HepG2 (cell line): ENCODE data around the gene OVOL2. TPM values are rescaled to one million over a fixed set of nuclear protein-coding genes. Genes with fewer than 3 reads are reported as not detected.

Experiments
- ASH2L ChIP-seq: fragments of 300-600, 200-600 bp; sonication (generic); IDR thresholded peaks from 2 replicates; pipeline ENCODE4 v1.7.0; 2017; ENCODE audit warnings: low read depth, mild to moderate bottlenecking, moderate library complexity, mixed read lengths, low read length; ENCODE audit not compliant: insufficient read length
- ATF7 ChIP-seq, 2 experiments: fragments of 450-650 bp in 1 of 2; sonication (generic) in 1 of 2; formaldehyde crosslinking in 1 of 2; IDR thresholded peaks; 2 replicates each; pipeline versions ENCODE4 v1.4.0 to v1.6.1; 2016 to 2020; ENCODE audit warnings: antibody characterized with exemption in 1 of 2, mild to moderate bottlenecking in 1 of 2, missing genetic modification reagents in 1 of 2
- CREB3 ChIP-seq: sonication (generic); formaldehyde crosslinking; IDR thresholded peaks from 2 replicates; pipeline ENCODE4 v1.5.0; 2020; ENCODE audit warnings: missing genetic modification reagents
- HDAC6 ChIP-seq: fragments of 200-600 bp; sonication (generic); IDR thresholded peaks from 2 replicates; pipeline ENCODE4 v1.7.0; 2017; ENCODE audit warnings: mild to moderate bottlenecking, antibody characterized with exemption, low read length, low read depth
- HOXA3 ChIP-seq: sonication (generic); formaldehyde crosslinking; IDR thresholded peaks from 2 replicates; pipeline ENCODE4 v1.5.0; 2020; ENCODE audit warnings: missing genetic modification reagents
- IRF9 ChIP-seq: sonication (generic); formaldehyde crosslinking; IDR thresholded peaks from 2 replicates; pipeline ENCODE4 v1.8.0; 2022; ENCODE audit warnings: missing genetic modification reagents, mild to moderate bottlenecking, borderline replicate concordance
- KDM4B ChIP-seq: sonication (generic); formaldehyde crosslinking; IDR thresholded peaks from 2 replicates; pipeline ENCODE4 v1.4.0; 2020; ENCODE audit warnings: missing genetic modification reagents
- NCOA5 ChIP-seq: sonication (generic); formaldehyde crosslinking; IDR thresholded peaks from 2 replicates; pipeline ENCODE4 v1.4.0; 2020; ENCODE audit warnings: missing genetic modification reagents
- PATZ1 ChIP-seq: sonication (generic); formaldehyde crosslinking; IDR thresholded peaks from 2 replicates; pipeline ENCODE4 v1.4.0; 2020; ENCODE audit warnings: missing genetic modification reagents
- RAD51 ChIP-seq: fragments of 450-650 bp; IDR thresholded peaks from 2 replicates; pipeline ENCODE4 v1.6.1; 2016; ENCODE audit warnings: borderline replicate concordance
- SALL2 ChIP-seq: sonication (generic); formaldehyde crosslinking; IDR thresholded peaks from 2 replicates; pipeline ENCODE4 v1.8.1; 2023; ENCODE audit warnings: mild to moderate bottlenecking, missing genetic modification reagents, inconsistent platforms
- SATB2 ChIP-seq: sonication (generic); formaldehyde crosslinking; IDR thresholded peaks from 2 replicates; pipeline ENCODE4 v1.5.0; 2020; ENCODE audit warnings: missing genetic modification reagents
- ZFX ChIP-seq: sonication (generic); formaldehyde crosslinking; IDR thresholded peaks from 2 replicates; pipeline ENCODE4 v1.4.0; 2020; ENCODE audit warnings: mild to moderate bottlenecking, low read depth, missing genetic modification reagents, moderate library complexity
- ZNF12 ChIP-seq: sonication (generic); formaldehyde crosslinking; IDR thresholded peaks from 2 replicates; pipeline ENCODE4 v1.5.0; 2020; ENCODE audit warnings: missing genetic modification reagents
- ZNF441 ChIP-seq: sonication (generic); formaldehyde crosslinking; IDR thresholded peaks from 2 replicates; pipeline ENCODE4 v1.7.0; 2021; ENCODE audit warnings: missing genetic modification reagents, borderline replicate concordance
- ZNF709 ChIP-seq: sonication (generic); formaldehyde crosslinking; IDR thresholded peaks from 2 replicates; pipeline ENCODE4 v1.5.0; 2020; ENCODE audit warnings: mild to moderate bottlenecking, missing genetic modification reagents
- ZNF768 ChIP-seq: sonication (generic); formaldehyde crosslinking; IDR thresholded peaks from 2 replicates; pipeline ENCODE4 v1.4.0; 2020; ENCODE audit warnings: missing genetic modification reagents
- polyA plus RNA-seq, 8 experiments: library from polyadenylated mRNA; depleted of rRNA in 3 of 8; stranded (reverse) in 7 of 8; unstranded in 1 of 8; fragments of >200 nt; fragmentation: Illumina TruSeq in 4 of 8; extraction: Trizol in 4 of 8; gene quantifications; 2 replicates each; pipeline versions ENCODE4 v1.2.1 to v1.2.3, GENCODE V29; 2011 to 2016; ENCODE audit warnings: low read depth in 4 of 8, missing spikeins in 1 of 8, mixed read lengths in 1 of 8; ENCODE audit not compliant: insufficient read depth in 1 of 8
- total RNA-seq, 5 experiments: library from RNA; depleted of rRNA; stranded (reverse); fragments of >200 nt; fragmentation: Illumina TruSeq; extraction: Trizol; gene quantifications; 2 replicates each; pipeline ENCODE4 v1.2.3, GENCODE V29; 2016; ENCODE audit warnings: low read depth in 1 of 5
- TF ChIP-seq, protein P1 (sequence below): sonication (generic); formaldehyde crosslinking; IDR thresholded peaks from 2 replicates; pipeline ENCODE4 v1.4.0; 2020; ENCODE audit warnings: missing genetic modification reagents; ENCODE audit errors: not compliant biosample characterization
- TF ChIP-seq, protein P2 (sequence below): sonication (generic); formaldehyde crosslinking; IDR thresholded peaks from 2 replicates; pipeline ENCODE4 v1.5.1; 2020; ENCODE audit warnings: mild to moderate bottlenecking, missing genetic modification reagents, moderate library complexity
- TF ChIP-seq, protein P3 (sequence below): sonication (generic); formaldehyde crosslinking; IDR thresholded peaks from 2 replicates; pipeline ENCODE4 v1.8.1; 2022; ENCODE audit warnings: low read depth, mild to moderate bottlenecking, missing genetic modification reagents

Gene OVOL2
- total and polyA plus RNA-seq, 2 of the 13 experiments (the other 11 are each of a cell fraction or from before 2014, with no cell fraction given): 0.20 to 0.31 TPM

GRCh38 chr20:18001131-18001921 is 56.4 kb downstream of the OVOL2 start (continued):
- TF ChIP-seq PATZ1 (peak; percentile 52; the same call in 1 of the 2 replicates), ZNF441 (peak; percentile 52; the same call in 1 of the 2 replicates), ATF7 (IDR thresholded peaks at IDR 0.05) (no peak), ATF7 (CRISPR knock-in tag; IDR thresholded peaks at IDR 0.05) (no peak), ZNF768 (CRISPR knock-in tag) (peak; percentile 90), SALL2 (no peak), ZFX (CRISPR knock-in tag) (0 out of 2 replicates have a peak, but pooled peaks have one; percentile 27), SATB2 (CRISPR knock-in tag) (no peak), NCOA5 (no peak), ZNF12 (CRISPR knock-in tag) (peak; percentile 97), ASH2L (no peak), CREB3 (CRISPR knock-in tag) (no peak), ZNF709 (CRISPR knock-in tag) (no peak), IRF9 (no peak), HOXA3 (CRISPR knock-in tag) (no peak), RAD51 (peak; percentile 34; the same call in 1 of the 2 replicates), KDM4B (CRISPR knock-in tag) (no peak), HDAC6 (no peak)
- TF ChIP-seq, protein P1, sequence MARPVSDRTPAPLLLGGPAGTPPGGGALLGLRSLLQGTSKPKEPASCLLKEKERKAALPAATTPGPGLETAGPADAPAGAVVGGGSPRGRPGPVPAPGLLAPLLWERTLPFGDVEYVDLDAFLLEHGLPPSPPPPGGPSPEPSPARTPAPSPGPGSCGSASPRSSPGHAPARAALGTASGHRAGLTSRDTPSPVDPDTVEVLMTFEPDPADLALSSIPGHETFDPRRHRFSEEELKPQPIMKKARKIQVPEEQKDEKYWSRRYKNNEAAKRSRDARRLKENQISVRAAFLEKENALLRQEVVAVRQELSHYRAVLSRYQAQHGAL (CRISPR knock-in tag): no peak
- TF ChIP-seq, protein P2, sequence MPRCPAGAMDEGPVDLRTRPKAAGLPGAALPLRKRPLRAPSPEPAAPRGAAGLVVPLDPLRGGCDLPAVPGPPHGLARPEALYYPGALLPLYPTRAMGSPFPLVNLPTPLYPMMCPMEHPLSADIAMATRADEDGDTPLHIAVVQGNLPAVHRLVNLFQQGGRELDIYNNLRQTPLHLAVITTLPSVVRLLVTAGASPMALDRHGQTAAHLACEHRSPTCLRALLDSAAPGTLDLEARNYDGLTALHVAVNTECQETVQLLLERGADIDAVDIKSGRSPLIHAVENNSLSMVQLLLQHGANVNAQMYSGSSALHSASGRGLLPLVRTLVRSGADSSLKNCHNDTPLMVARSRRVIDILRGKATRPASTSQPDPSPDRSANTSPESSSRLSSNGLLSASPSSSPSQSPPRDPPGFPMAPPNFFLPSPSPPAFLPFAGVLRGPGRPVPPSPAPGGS (CRISPR knock-in tag): no peak
- TF ChIP-seq, protein P3, sequence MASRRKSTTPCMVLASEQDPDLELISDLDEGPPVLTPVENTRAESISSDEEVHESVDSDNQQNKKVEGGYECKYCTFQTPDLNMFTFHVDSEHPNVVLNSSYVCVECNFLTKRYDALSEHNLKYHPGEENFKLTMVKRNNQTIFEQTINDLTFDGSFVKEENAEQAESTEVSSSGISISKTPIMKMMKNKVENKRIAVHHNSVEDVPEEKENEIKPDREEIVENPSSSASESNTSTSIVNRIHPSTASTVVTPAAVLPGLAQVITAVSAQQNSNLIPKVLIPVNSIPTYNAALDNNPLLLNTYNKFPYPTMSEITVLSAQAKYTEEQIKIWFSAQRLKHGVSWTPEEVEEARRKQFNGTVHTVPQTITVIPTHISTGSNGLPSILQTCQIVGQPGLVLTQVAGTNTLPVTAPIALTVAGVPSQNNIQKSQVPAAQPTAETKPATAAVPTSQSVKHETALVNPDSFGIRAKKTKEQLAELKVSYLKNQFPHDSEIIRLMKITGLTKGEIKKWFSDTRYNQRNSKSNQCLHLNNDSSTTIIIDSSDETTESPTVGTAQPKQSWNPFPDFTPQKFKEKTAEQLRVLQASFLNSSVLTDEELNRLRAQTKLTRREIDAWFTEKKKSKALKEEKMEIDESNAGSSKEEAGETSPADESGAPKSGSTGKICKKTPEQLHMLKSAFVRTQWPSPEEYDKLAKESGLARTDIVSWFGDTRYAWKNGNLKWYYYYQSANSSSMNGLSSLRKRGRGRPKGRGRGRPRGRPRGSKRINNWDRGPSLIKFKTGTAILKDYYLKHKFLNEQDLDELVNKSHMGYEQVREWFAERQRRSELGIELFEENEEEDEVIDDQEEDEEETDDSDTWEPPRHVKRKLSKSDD: no peak
